DOHH2 (cell line): ENCODE results near the gene CTAGE15.
"Not testable (repeated sequence)": the region's sequence is repeated elsewhere in the genome, so short reads cannot be mapped to it uniquely, and the experiment has no call there.

ENCODE experiments used
- H3F3A ChIP-seq: fragments of 200-600 bp; sonication (generic), shearing (Covaris generic); 2 replicates; pipeline ENCODE4 v1.6.0; 2016; ENCODE audit warnings: antibody characterized with exemption, mild to moderate bottlenecking; ENCODE audit not compliant: control insufficient read depth, insufficient read depth
- H3K27ac ChIP-seq: fragments of 200-600 bp; sonication (generic); 2 replicates; pipeline ENCODE4 v1.5.1; 2014; ENCODE audit warnings: low read depth, mild to moderate bottlenecking, low read length, moderate library complexity
- H3K27me3 ChIP-seq: fragments of 200-600 bp; sonication (generic); 2 replicates; pipeline ENCODE4 v1.6.1; 2014; ENCODE audit warnings: mild to moderate bottlenecking, low read length, mixed read lengths; ENCODE audit not compliant: control insufficient read depth
- H3K36me3 ChIP-seq: fragments of 200-600 bp; sonication (generic); 2 replicates; pipeline ENCODE4 v1.6.1; 2014; ENCODE audit warnings: mild to moderate bottlenecking, low read length, moderate library complexity, mixed read lengths; ENCODE audit not compliant: control insufficient read depth
- H3K4me1 ChIP-seq: fragments of 200-600 bp; sonication (generic); 2 replicates; pipeline ENCODE4 v1.6.1; 2014; ENCODE audit warnings: mild to moderate bottlenecking, low read length, mixed read lengths; ENCODE audit not compliant: control insufficient read depth
- H3K4me2 ChIP-seq: fragments of 200-600 bp; sonication (generic); 2 replicates; pipeline ENCODE4 v1.6.0; 2014; ENCODE audit warnings: mild to moderate bottlenecking, low read length, moderate library complexity
- H3K4me3 ChIP-seq: fragments of 200-600 bp; sonication (generic); 2 replicates; pipeline ENCODE4 v1.5.1; 2014; ENCODE audit warnings: mild to moderate bottlenecking, low read length, mixed read lengths
- H3K79me2 ChIP-seq: fragments of 200-600 bp; sonication (generic); 2 replicates; pipeline ENCODE4 v1.6.1; 2014; ENCODE audit warnings: mild to moderate bottlenecking, low read length, mixed read lengths; ENCODE audit not compliant: control insufficient read depth
- H3K9me2 ChIP-seq: fragments of 200-600 bp; sonication (generic); replicated peaks from 2 replicates; pipeline ENCODE4 v1.6.1; 2014; ENCODE audit warnings: mild to moderate bottlenecking, low read length, mixed read lengths; ENCODE audit not compliant: control insufficient read depth
- H3K9me3 ChIP-seq: fragments of 200-600 bp; sonication (generic); 2 replicates; pipeline ENCODE4 v1.6.1; 2014; ENCODE audit warnings: antibody characterized with exemption, low read length, mixed read lengths; ENCODE audit not compliant: control insufficient read depth, insufficient read depth
- H4K20me1 ChIP-seq: fragments of 200-600 bp; sonication (generic); 2 replicates; pipeline ENCODE4 v1.6.0; 2014; ENCODE audit warnings: low read depth, mild to moderate bottlenecking, antibody characterized with exemption, low read length, moderate library complexity; ENCODE audit not compliant: control insufficient read depth, insufficient read depth

CTAGE15 gene

DNA sequence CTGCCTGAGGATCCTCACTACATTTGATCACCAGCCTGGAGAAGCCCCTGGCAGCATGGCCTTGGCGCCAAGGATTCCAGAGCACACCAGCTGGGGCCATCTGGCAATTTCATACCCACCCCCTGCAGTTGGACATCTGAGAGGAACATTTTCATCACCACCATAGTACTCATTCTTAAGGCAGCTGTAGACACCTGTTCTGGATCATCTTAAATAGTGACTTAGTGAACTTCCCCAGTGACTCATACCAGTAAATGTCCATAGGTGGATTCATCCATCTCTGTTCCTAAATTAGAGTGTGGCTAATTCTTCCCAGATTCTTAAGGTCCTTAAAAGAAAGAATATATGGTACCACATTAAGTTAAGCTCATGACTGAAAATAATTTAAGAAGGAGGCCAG, 45.6 kb downstream of the CTAGE15 start:
- H3K9me2 ChIP-seq, H3K4me3 ChIP-seq: not testable (repeated sequence)

DNA sequence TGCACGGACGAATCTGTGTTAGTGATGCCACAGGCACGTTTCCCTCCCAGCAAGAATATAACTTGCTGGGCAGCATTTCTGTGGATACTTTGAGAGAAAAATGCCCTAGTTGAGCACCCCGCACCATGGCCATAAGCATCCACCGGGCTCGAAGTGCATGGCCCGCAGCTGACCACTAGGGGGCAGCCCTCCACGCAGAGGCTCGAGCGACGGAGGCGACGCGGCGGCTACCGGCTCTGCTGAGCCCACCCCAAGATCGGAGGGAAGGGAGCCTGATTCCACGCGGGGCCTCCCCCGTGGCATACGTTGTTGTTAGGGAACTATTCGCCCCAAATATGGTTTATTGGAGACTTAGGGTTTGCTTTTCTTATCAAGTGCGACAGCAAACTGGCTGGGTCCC, 48.5 kb downstream of the CTAGE15 start:
- H3K4me3 ChIP-seq, H3K79me2 ChIP-seq, H3K36me3 ChIP-seq, H3F3A ChIP-seq, H3K4me2 ChIP-seq, H3K27ac ChIP-seq, H3K4me1 ChIP-seq, H4K20me1 ChIP-seq, H3K27me3 ChIP-seq, H3K9me3 ChIP-seq, H3K9me2 ChIP-seq: not testable (repeated sequence)

More for the DNA sequence above, 45.6 kb downstream of the CTAGE15 start:
- H3K4me1 ChIP-seq, H3K27me3 ChIP-seq, H3K9me3 ChIP-seq, H3F3A ChIP-seq, H3K36me3 ChIP-seq, H3K79me2 ChIP-seq, H3K27ac ChIP-seq, H4K20me1 ChIP-seq, H3K4me2 ChIP-seq: not testable (repeated sequence)

DNA sequence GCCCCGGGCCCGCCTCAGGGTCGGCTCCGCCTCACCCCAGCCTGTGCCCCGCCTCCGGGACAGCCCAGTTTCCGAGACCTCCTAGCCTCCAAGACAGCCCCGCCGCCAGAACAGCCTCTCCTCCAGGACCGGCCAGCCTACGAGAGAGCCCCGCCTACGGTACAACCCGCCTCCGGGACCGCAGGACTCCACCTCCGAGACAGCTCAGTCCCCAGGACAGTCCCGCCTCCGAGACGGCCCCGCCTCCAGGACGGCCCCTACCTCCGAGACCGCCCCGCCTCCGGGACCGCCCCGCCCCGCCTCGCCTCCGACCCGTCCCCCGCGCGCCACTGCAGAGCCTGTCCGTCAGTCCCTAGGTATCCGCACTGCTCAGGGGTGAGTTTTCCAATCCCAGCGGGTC, 49.0 kb downstream of the CTAGE15 start, which contains the start of gene TCAF2:
Gene TCAF2 (plus strand): TSS at position 329 of the 400 bp plus-strand sequence.
- not testable (repeated sequence) for H3K4me2 ChIP-seq, H3K9me2 ChIP-seq, H3K27me3 ChIP-seq, H4K20me1 ChIP-seq, H3K9me3 ChIP-seq, H3K4me3 ChIP-seq, H3F3A ChIP-seq, H3K4me1 ChIP-seq, H3K36me3 ChIP-seq, H3K79me2 ChIP-seq, H3K27ac ChIP-seq

DNA sequence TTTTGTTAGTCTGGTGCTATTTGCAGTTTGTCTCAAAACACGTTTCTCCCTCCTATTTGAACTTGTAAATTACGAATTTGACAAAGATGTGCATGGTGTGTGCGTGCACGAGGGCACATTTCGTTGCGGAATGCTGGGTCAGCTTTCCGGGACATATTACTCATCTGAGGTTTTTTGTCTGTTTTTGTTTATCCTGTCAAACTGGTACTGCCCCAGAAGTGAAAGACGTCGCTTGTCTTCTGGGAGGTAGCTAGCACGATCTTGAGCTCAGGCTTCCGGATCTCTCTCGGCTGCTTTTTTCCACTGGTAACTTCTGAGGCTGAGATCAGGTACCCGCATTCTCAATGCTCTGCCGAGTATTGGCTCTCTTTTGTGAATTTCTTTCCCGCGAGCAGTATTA, 49.6 kb downstream of the CTAGE15 start:
- H3K4me2 ChIP-seq, H4K20me1 ChIP-seq, H3K27ac ChIP-seq, H3F3A ChIP-seq, H3K4me3 ChIP-seq, H3K9me2 ChIP-seq, H3K27me3 ChIP-seq, H3K79me2 ChIP-seq, H3K4me1 ChIP-seq, H3K36me3 ChIP-seq, H3K9me3 ChIP-seq: not testable (repeated sequence)

DNA sequence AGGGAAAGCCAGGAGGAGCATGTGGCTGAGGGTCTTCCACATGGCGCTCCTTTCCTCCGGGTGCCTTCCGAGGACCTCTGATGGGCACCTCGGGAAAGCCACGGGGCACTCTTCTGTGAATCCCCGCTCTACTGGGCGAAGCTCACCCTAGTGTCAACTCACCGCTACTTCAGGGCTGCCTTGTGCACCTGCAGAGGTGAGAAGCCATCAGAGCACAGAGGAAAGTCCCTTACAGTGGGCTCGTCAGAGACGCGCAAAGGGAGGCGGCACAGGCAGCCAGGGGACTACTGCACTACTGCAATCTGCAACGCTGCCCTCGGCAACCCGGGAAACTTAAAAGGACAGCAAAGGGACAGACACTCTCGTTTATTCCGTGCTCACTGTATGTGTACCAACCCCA, 50.5 kb downstream of the CTAGE15 start:
- H3K4me3 ChIP-seq, H3K4me2 ChIP-seq, H3F3A ChIP-seq, H4K20me1 ChIP-seq, H3K4me1 ChIP-seq, H3K36me3 ChIP-seq, H3K79me2 ChIP-seq, H3K9me3 ChIP-seq, H3K27ac ChIP-seq, H3K9me2 ChIP-seq, H3K27me3 ChIP-seq: not testable (repeated sequence)
